HCT116 (cell line): ENCODE measurements around the gene SAP130. TPM values are rescaled to one million over a fixed set of nuclear protein-coding genes. Genes with fewer than 3 reads are reported as not detected.

Source experiments
- ATAC-seq: fragments of 200-7000 bp; cut with Tn5 transposase; 2 replicates; pipeline ENCODE4 v1.9.1; 2020; ENCODE audit warnings: mild to moderate bottlenecking, moderate library complexity
- BruUV-seq: library from RNA; stranded (reverse); fragments of 400-500 nt; replicated peaks from 2 replicates; lab custom pipeline; 2021; lab: Mats Ljungman, UMichigan
- CTCF ChIA-PET: fragments of 300-600 bp; sonication (Branson Sonifier 250); formaldehyde crosslinking; loops from one replicate; lab custom pipeline; 2021; ENCODE audit warnings: antibody characterized with exemption; lab: Charles Lee
- POLR2A ChIA-PET: fragments of 300-600, 350-600 bp; sonication (Branson Sonifier 250); formaldehyde crosslinking; loops from one replicate; lab custom pipeline; 2021; ENCODE audit warnings: antibody characterized with exemption; lab: Charles Lee
- RAD21 ChIA-PET, 2 experiments: fragments of 300-600 bp; sonication (Branson Sonifier 250); formaldehyde crosslinking; loops; one replicate each; lab custom pipeline; 2023; ENCODE audit warnings: low total read pairs in 2 of 2; ENCODE audit not compliant: uncharacterized antibody in 2 of 2, unreplicated experiment in 2 of 2, low non-redundant PET in 1 of 2; lab: Charles Lee
- DNase-seq: peaks from one replicate; pipeline ENCODE4 v3.0.0-alpha.2; 2010; ENCODE audit warnings: low read depth, low spot score
- H2AFZ ChIP-seq: fragments of 200-600 bp; shearing (Covaris generic), sonication (generic); 2 replicates; pipeline ENCODE4 v1.6.1; 2017; ENCODE audit warnings: low read depth, mixed run types, mixed read lengths, antibody characterized with exemption, low read length; ENCODE audit not compliant: poor library complexity, severe bottlenecking
- H3K27ac ChIP-seq: 2 replicates; pipeline ENCODE4 v1.5.1; 2012; ENCODE audit warnings: low read depth, low read length
- H3K27me3 ChIP-seq: fragments of 200-600 bp; sonication (generic); 2 replicates; pipeline ENCODE4 v1.6.1; 2016; ENCODE audit warnings: mixed run types, low read length, mixed read lengths; ENCODE audit not compliant: insufficient read depth
- H3K36me3 ChIP-seq, 2 experiments: fragments of 200-500 bp in 1 of 2; fragments of 200-600 bp in 1 of 2; sonication (Bioruptor generic) in 1 of 2; sonication (generic) in 1 of 2; 2 replicates each; pipeline versions ENCODE4 v1.5.1 to v1.6.1; 2014 to 2016; ENCODE audit warnings: low read length in 2 of 2, inconsistent platforms in 1 of 2, mixed read lengths in 1 of 2, mixed run types in 1 of 2; ENCODE audit not compliant: insufficient read depth in 2 of 2, control insufficient read depth in 1 of 2
- H3K4me1 ChIP-seq, 2 experiments: fragments of 200-600 bp in 1 of 2; sonication (generic) in 1 of 2; 2 replicates each; pipeline versions ENCODE4 v1.5.1 to v1.6.1; 2012 to 2017; ENCODE audit warnings: low read length in 2 of 2, inconsistent platforms in 1 of 2, mild to moderate bottlenecking in 1 of 2, mixed read lengths in 1 of 2, mixed run types in 1 of 2, moderate library complexity in 1 of 2; ENCODE audit not compliant: insufficient read depth in 2 of 2, control insufficient read depth in 1 of 2
- H3K4me2 ChIP-seq: fragments of 200-600 bp; sonication (generic); 2 replicates; pipeline ENCODE4 v1.6.1; 2017; ENCODE audit warnings: mixed run types, low read length, mixed read lengths
- H3K4me3 ChIP-seq, 2 experiments: fragments of 200-600 bp in 1 of 2; sonication (generic) in 1 of 2; replicated peaks in 1 of 2; 2 replicates each; pipeline ENCODE4 v1.5.1; 2011 to 2016; ENCODE audit warnings: low read length in 2 of 2, control low read depth in 1 of 2, low read depth in 1 of 2, mild to moderate bottlenecking in 1 of 2, mixed read lengths in 1 of 2, mixed run types in 1 of 2
- H3K79me2 ChIP-seq: fragments of 200-600 bp; sonication (generic); 2 replicates; pipeline ENCODE4 v1.6.1; 2017; ENCODE audit warnings: mild to moderate bottlenecking, mixed run types, low read length, moderate library complexity, mixed read lengths; ENCODE audit not compliant: insufficient read depth
- H3K9ac ChIP-seq: fragments of 200-600 bp; sonication (generic); 2 replicates; pipeline ENCODE4 v1.6.1; 2016; ENCODE audit warnings: low read length, mixed read lengths
- H3K9me2 ChIP-seq: fragments of 200-600 bp; sonication (generic), shearing (Covaris generic); 2 replicates; pipeline ENCODE4 v1.6.1; 2017; ENCODE audit warnings: mixed run types, mild to moderate bottlenecking, moderate library complexity; ENCODE audit not compliant: insufficient read depth
- H3K9me3 ChIP-seq, 2 experiments: fragments of 200-500 bp in 1 of 2; fragments of 200-600 bp in 1 of 2; sonication (Bioruptor generic) in 1 of 2; sonication (generic) in 1 of 2; 2 replicates each; pipeline ENCODE4 v1.6.1; 2014 to 2017; ENCODE audit warnings: low read length in 2 of 2, mixed read lengths in 2 of 2, inconsistent platforms in 1 of 2, low read depth in 1 of 2, mild to moderate bottlenecking in 1 of 2, mixed run types in 1 of 2, moderate library complexity in 1 of 2; ENCODE audit not compliant: control insufficient read depth in 1 of 2, insufficient read depth in 1 of 2
- H4K20me1 ChIP-seq: fragments of 200-600 bp; sonication (generic), shearing (Covaris generic); 2 replicates; pipeline ENCODE4 v1.6.1; 2017; ENCODE audit warnings: mixed run types, mild to moderate bottlenecking, moderate library complexity; ENCODE audit not compliant: insufficient read depth
- CTCF ChIP-seq, 3 experiments: fragments of 200-600 bp in 1 of 3; sonication (generic) in 1 of 3; IDR thresholded peaks in 2 of 3; conservative IDR thresholded peaks in 1 of 3; 2 replicates each; pipeline ENCODE4 v1.5.1; 2012 to 2017; ENCODE audit warnings: low read depth in 2 of 3, low read length in 2 of 3, antibody characterized with exemption in 1 of 3, borderline replicate concordance in 1 of 3, control low read depth in 1 of 3, mild to moderate bottlenecking in 1 of 3, mixed read lengths in 1 of 3, mixed run types in 1 of 3, moderate library complexity in 1 of 3; ENCODE audit not compliant: insufficient read depth in 1 of 3
- EZH2phosphoT487 ChIP-seq: fragments of 200-600 bp; IDR thresholded peaks from 2 replicates; pipeline ENCODE4 v1.6.1; 2018; ENCODE audit warnings: antibody characterized with exemption, borderline replicate concordance
- FOSL1 ChIP-seq: IDR thresholded peaks from 2 replicates; pipeline ENCODE4 v1.6.1; 2012; ENCODE audit warnings: low read depth
- MAX ChIP-seq: IDR thresholded peaks from 2 replicates; pipeline ENCODE4 v1.6.1; 2012
- RAD21 ChIP-seq: IDR thresholded peaks from 2 replicates; pipeline ENCODE4 v1.6.1; 2012; ENCODE audit warnings: low read depth, mild to moderate bottlenecking
- REST ChIP-seq: IDR thresholded peaks from 2 replicates; pipeline ENCODE4 v1.6.1; 2012; ENCODE audit warnings: low read depth
- SIN3A ChIP-seq: IDR thresholded peaks from 2 replicates; pipeline ENCODE4 v1.6.1; 2012; ENCODE audit warnings: low read depth
- TCF7L2 ChIP-seq: IDR thresholded peaks from 2 replicates; pipeline ENCODE4 v1.7.0; 2011; ENCODE audit warnings: borderline replicate concordance, inconsistent platforms; ENCODE audit not compliant: insufficient read depth, insufficient read length; ENCODE audit errors: extremely low read depth
- YY1 ChIP-seq: IDR thresholded peaks from 2 replicates; pipeline ENCODE4 v1.6.1; 2011; ENCODE audit warnings: low read length, low read depth, moderate library complexity, mild to moderate bottlenecking; ENCODE audit not compliant: insufficient replicate concordance; ENCODE audit errors: extremely low read depth
- ZBTB33 ChIP-seq: IDR thresholded peaks from 2 replicates; pipeline ENCODE4 v1.6.1; 2011; ENCODE audit warnings: mild to moderate bottlenecking, low read length, moderate library complexity; ENCODE audit not compliant: insufficient replicate concordance; ENCODE audit errors: extremely low read depth
- intact Hi-C: fragments of 100-400 bp; cut with micrococcal nuclease; formaldehyde crosslinking; loops from 2 replicates; pipeline ENCODE4 v1.10.0; 2022
- total RNA-seq: library from RNA; stranded (reverse); gene quantifications from one replicate; pipeline ENCODE4 v1.2.1, GENCODE V29; 2021; ENCODE audit not compliant: unreplicated experiment
- TF ChIP-seq, protein P1 (sequence below): IDR thresholded peaks from 2 replicates; pipeline ENCODE4 v1.6.1; 2012

Gene SAP130
- total RNA-seq, 1 experiment from 2014 or later, result 29.5 TPM

DNA sequence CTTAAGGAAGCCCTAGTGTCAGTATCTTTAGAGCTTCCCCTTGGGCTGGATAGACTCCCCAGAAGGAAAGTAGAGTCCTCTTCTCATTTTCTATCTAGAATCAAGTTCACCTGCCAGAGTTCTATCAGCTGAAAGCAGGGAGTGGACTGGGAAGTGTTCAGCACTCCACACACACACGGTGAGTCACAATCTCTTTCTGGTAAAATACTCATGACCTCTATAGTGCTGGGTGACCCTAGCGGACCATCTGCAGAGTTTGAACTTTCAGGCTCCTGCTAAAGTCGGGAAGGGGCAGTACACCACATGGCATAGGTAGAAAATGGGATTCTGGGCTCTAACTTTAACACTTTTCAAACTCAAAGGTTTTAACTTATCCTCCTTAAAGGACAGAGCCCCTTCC lies 43.3 kb downstream of the SAP130 start:
- Histone ChIP-seq H3K79me2 (no peaks in the 10 kb centered on the region), H3K27me3 (no peaks in the 10 kb centered on the region), H3K9me2 (no peaks in the 10 kb centered on the region), H4K20me1 (no peaks in the 10 kb centered on the region; the same call in 1 of the 2 replicates), H3K36me3 (peaks cover 17 to 36% of the 10 kb centered on the region in 2 experiments), H3K9me3 (no peaks in the 10 kb centered on the region), H3K9ac (no peak overlapping the region), H3K4me1 (no peaks in the 10 kb centered on the region), H2AFZ (no peak overlapping the region), H3K4me2 (no peak overlapping the region), H3K4me3 (no peak overlapping the region), H3K27ac (no peak overlapping the region)
- POLR2A ChIA-PET, result no interaction called here
- DNase-seq, result no peak
- BruUV-seq, result no TSS peak
- CTCF ChIA-PET, result no interaction called here
- RAD21 ChIA-PET, result no interaction called here
- intact Hi-C loops, result no loop called here
- no peak for TF ChIP-seq SIN3A
- TF ChIP-seq REST, result no peak
- TF ChIP-seq TCF7L2, result no peak
- no peak for TF ChIP-seq CTCF (IDR thresholded peaks at IDR 0.05 in 2 of 3, conservative IDR thresholded peaks at IDR 0.05 in 1 of 3; ENCODE audit: borderline replicate concordance in 1 of 3, insufficient read depth in 1 of 3, low read depth in 2 of 3, low read length in 2 of 3)
- TF ChIP-seq RAD21, result no peak
- no peak for TF ChIP-seq YY1
- no peak for TF ChIP-seq FOSL1
- no peak for TF ChIP-seq MAX
- no peak for TF ChIP-seq ZBTB33
- TF ChIP-seq EZH2phosphoT487, result no peak
- TF ChIP-seq, protein P1, sequence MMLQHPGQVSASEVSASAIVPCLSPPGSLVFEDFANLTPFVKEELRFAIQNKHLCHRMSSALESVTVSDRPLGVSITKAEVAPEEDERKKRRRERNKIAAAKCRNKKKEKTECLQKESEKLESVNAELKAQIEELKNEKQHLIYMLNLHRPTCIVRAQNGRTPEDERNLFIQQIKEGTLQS, result no peak
- TF ChIP-seq, all 23 proteins: peak for 0
- ATAC-seq, result no peak
